ENCODE results near the gene ADGRD1.

The ADGRD1 gene

DNA sequence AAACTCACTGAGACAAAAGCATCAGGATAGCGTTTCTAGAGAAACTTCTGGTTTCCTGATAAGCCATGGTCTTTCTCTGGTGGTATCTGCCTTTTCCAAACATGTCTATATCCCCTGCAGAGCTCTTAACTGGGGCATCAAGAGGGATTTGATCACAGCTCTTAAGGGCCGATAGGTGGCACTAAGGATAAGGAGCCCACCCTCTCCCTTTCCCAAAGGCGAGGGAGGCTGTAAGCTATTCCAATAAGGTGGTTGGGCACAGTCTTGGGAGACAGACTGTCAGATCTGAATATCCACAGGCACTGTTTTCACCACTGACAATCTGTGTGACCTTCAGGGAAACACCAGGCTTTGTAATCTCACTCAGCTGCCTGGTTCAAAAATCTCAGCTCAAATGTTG is 206.0 kb downstream of the ADGRD1 start:
- no peak for DNase-seq (ENCODE audit: low read depth in 2 of 2)

DNA sequence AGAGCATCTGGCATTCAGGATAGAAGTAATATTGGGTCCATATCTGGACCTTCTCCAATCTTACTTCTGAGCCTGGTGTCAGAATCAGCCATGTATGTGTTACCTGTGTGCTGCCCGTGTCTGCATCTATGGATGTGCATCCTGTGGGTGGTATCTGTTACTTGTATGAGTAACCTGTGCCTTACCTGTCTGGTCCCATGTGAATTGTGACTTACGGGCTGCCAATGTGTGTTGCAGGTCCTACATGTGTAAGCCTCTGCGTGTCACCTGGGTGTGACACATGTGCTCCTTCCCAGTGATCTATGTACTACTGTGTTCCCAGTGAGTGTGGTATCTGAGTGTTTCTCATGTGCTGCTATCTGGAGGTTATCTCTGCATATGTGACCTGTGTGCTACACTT is 208.4 kb downstream of the ADGRD1 start:
- DNase-seq (ENCODE audit: low read depth in 2 of 2): no peak

DNA sequence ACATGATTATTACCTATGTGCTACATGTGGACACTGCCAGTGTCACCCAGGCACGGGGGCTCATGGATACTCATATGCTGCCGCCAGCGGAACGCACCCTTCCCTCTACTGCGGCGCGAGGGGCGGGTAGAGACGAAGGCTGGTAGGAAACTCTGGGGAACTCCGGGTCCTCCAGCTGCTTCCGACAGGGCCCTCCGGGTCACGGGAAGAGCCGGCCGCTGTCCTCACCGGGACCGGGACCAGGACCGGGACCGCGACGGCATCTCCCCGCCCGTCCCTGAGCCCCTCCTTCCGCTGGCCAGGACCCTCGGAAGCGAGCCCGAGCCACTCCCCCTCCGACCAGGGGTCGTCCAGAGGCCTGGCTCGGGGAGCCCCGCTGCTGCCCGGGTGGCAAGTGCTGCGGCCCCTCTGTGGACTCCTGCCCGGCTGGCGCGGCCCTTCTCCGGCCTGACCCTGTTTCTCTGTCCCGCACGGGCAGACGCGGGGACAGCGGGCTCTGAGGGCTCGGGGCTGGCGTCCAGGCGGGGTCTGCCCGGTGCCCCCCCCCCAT is 209.6 kb downstream of the ADGRD1 start:
- no peak for DNase-seq (ENCODE audit: low read depth in 2 of 2)

DNA sequence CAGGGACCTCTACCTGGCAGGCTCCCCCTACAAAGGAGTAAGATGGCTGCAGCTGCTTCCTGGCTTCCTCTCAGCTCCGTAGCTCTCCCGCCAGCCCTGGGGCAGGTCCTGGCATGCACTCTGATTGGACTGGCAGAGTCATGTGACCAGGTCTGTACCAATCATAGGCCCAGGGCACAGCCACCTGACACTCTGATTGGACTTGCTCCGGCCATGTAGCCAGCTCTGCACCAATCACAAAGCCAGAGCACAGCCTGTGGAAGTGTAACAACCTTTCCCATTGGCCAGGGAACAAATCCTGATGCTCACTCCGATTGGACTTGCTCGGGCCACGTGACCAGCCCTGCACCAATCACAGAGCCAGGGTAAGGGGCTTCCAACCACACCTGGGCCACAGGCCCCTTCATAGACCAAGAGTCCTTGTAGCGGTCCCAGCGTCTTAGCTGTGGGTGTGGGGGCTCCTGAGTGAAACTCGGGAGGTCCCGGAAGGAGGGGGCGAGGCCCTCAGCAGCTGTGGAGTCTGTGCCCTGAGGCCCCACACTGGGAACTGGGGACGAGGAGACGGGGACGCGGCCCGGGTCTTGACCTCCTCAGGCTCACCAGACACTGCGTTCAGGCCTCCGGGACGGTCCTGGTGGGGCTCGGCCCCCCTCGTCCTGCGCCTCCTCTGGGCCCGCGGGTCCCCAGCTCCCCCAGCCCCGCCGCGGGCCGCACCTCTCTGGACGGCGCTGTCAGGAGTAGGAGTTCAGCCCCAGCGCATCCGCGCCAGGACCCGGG is 210.6 kb downstream of the ADGRD1 start:
- DNase-seq (ENCODE audit: low read depth in 2 of 2): no peak

DNA sequence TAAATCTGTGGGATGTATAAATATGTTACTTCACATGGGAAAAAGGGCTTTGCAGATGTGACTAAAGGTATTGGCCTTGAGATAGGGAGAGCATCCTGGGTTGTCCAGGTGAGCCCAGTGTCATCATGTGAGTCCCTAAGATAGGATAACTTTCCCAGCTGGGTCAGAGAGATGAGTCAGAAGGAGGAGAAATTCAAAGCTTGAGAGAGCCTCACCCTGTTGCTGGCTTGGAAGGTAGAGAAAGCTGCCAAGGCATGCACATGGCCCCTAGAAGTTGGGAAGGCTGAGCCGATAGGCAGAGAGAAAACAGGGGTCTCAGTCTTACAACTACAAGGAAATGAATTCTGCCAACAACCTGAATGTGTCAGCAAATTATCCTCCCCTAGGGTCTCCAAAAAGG is 213.0 kb downstream of the ADGRD1 start:
- DNase-seq (ENCODE audit: low read depth in 2 of 2): no peak

DNA sequence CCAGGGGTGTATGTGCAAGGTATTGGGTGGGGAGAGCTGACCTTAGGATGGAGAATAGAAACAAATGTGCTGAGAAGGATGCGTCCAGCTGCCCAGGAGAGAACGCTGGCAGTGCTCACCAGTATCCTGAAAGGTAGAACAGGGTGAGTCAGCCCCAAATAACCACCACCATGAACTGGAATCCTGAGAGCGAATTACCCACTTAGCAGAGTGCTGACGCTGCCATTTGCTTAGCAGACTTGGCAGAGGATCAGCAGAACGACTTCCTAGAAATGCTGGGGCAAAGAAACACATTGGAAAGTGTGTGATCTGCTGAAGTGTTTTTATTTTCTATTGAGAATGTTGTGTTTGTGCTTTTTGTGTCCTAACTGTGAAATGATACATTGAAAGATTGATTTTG is 213.6 kb downstream of the ADGRD1 start:
- no peak for DNase-seq (ENCODE audit: low read depth in 2 of 2)

DNA sequence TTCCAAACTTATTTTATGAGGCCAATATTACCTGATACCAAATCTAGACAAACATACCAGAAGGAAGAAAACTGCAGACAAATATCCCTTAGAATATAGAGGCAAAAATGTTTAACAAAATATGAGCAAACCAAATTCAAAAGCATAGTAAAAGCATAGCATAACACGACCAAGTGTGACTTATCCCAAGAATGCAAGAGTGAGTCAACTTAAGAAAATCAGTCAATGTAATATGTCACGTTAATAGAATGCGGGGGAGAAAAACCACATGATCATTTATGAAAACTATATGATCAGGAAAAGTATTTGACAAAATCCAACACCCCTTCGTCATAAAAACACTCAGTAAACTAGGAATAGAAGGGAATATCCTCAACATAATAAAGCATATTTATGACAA is 217.3 kb downstream of the ADGRD1 start:
- no peak for DNase-seq (ENCODE audit: low read depth in 2 of 2)

DNA sequence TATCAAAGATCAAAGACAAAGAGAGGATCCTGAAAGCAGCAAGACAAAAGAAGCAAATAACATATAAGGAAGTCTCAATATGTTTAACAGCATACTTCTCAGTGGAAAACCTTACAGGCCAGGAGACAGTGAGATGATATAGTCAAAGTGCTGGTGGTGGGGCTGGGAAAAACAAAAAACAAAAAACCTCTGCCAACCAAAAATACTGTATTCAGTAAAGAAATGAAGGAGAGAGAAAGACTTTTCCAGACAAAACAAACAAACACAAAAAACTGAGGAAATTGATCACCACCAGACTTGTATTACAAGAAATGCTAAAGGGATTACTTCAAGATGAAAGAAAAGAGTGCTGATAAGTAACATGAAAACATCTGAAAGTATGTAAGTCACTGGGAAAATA is 221.2 kb downstream of the ADGRD1 start:
- DNase-seq (ENCODE audit: low read depth in 2 of 2): no peak

DNA sequence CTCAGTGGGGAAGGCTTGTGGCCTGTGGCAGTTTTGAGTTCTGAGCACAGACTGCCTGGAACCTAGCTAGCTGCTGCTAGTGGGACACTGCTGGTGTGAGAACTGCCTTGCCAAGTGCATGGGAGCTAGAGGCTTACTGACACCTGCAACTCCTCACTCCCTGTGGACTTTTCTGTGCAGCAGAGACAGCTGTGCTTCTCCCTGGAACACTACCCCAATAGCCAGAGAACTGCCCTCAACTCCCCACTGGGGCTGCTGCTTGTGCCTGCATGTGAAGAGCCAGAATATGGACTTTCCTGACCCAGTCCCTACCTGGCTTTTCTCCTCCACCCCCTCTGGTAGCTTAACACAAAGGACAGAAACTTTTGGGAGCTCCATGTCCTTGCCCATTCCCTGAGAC is 222.6 kb downstream of the ADGRD1 start:
- no peak for DNase-seq (ENCODE audit: low read depth in 2 of 2)

DNA sequence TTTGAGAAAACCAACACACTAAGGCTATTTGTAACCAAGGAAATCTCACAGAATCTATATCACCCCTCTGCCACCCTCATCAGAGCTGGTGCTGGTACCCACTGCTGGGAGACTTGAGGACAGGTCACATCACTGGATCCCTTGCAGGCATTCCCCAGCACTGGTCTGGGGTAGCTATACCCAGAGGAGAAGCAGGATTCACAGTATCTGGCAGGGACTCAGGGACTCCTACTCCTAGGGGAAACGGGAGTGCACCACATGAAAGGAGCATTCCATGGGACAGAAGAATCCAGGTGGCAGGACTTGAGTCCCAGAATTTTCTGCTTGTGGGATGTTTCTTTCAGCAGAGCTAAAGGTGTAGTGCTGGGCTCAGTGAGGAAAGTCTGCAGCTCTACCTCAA is 223.2 kb downstream of the ADGRD1 start:
- no peak for DNase-seq (ENCODE audit: low read depth in 2 of 2)

DNA sequence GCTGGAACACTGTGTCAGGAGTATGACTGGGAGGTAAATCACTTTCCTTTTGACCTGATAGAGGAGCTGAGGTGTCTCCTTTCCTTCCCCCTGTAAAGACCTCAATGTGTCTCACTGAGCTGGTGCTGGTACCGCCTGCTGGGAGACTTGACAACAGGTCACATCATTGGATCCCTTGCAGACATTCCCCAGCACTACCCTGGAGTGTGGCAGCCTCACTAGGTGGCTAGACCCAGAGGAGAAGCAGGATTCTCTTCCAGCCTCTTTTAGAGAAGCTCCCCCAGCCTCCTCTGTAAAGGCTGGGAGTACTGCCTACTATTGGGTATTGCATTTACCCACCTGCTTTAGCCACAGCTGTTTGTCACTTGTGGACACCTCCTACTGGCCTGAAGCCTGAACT is 223.9 kb downstream of the ADGRD1 start:
- no peak for DNase-seq (ENCODE audit: low read depth in 2 of 2)

DNA sequence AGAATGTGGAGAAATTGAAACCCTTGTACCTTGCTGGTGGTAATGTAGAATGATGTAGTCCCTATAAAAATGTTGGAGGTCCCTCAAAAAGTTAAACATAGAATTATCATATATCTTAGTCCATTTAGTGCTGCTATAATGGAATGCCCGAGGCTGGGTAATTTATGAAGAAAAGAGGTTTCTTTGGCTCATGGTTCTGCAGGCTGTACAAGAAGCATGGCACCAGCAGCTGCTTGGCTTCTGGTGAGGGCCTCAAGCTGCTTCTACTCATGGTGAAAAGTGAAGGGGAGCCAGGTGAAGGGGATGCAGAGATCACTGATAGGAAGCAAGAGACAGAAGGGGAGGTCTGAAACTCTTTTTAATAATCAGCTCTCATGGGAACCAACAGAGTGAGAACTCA is 233.9 kb downstream of the ADGRD1 start:
- DNase-seq (ENCODE audit: low read depth in 2 of 2): no peak

DNA sequence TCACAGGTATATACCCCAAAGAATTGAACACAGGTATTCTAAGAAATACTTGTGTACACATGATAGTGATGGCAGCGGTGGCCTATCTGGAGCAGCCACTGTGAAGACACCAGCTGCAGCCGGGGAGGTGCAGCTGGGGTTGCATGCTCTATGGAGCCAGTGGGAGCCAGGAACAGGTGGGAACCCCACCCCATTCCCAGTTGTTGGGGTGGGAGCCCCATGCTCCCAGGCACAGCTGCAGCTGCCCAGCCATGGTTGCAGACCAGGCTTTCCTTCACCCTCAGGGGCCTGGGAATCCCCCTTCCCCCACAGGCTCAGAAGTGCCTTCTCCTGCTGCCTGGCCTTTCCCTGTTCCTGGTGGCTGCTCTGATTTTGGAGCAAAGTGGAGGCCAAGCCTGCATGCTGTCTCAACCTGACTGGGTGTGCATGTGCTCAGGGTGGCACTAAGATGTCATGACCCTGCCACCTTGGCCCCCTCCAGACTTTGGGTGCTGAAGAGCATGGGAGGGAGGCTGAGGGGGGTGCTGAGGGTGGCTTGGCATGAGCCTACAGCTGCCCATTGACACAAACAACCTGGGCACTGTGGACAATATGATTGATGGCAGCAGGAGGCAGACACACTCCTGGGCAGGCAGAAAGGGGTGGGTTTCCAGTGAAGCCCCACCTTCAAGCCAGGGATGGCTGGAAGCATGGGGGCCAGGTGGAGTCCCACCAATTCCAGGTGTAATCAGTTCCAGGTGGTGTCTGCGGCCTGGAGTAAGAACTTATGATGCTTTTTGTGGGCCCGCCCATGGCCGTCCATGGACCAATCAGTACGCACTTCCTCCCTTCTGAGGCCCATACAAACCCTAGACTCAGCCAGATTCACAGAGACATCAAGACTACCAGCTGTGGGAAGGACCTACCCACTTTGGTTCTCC is 234.7 kb downstream of the ADGRD1 start:
- no peak for DNase-seq (ENCODE audit: low read depth in 2 of 2)

DNA sequence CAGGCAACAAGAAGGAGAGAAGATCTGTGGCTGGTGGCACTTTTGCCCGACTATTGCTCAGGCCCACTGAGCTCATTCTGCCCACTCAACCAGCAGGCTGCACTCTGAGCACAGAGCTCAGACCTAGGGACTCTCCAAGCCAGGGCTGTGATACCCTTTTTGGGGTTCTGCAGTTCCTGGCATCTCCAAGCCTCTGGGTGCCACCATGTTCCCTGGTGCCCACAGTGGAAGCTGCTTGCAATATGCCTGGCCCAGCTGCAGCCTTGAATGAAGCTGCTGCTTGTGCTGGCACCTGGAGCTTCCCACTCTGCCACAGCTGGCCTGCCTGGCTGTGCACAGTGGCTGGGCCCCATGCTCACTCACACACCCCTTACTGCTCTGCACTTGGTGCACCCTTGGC is 236.1 kb downstream of the ADGRD1 start:
- DNase-seq (ENCODE audit: low read depth in 2 of 2): no peak

DNA sequence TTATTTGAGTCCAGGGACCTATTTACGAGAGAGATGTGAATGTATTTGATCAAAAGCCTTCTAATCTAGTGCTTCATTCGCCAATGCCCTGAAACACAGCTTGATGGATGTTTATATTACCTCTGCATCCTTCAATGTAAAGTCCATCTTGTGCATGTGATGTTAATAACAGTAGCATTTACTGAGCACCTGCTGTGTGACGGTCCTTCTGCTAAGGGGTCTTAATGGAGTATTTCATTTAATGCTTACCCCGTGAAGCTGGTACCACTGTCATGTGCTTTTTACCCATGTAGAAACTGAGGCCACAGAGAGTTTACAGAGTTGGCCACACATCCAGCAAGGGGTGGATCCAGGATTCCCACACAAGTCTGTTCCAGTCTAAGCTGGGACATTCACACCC is 237.3 kb downstream of the ADGRD1 start:
- DNase-seq (ENCODE audit: low read depth in 2 of 2): no peak
